GM12878 (cell line): ENCODE results near the gene TBCK. TPM values are rescaled to one million over a fixed set of nuclear protein-coding genes. Genes with fewer than 3 reads are reported as not detected.

Experiments
- ATAC-seq: fragments of 200-7000 bp; cut with Tn5 transposase; 3 replicates; pipeline ENCODE4 v1.9.1; 2020; ENCODE audit warnings: mild to moderate bottlenecking, moderate library complexity
- BruUV-seq: library from RNA; stranded (reverse); fragments of 400-500 nt; replicated peaks from 2 replicates; lab custom pipeline; 2021; lab: Mats Ljungman, UMichigan
- CTCF ChIA-PET: fragments of 300-600 bp; sonication (Branson Sonifier 250); formaldehyde crosslinking; extraction: SDS; loops from one replicate; lab custom pipeline; 2021; ENCODE audit warnings: inconsistent platforms; lab: Yijun Ruan, JAX
- POLR2A ChIA-PET: fragments of 350-600 bp; formaldehyde crosslinking; extraction: SDS; loops from one replicate; lab custom pipeline; 2021; ENCODE audit warnings: inconsistent platforms; lab: Charles Lee
- RAD21 ChIA-PET: fragments of 300-600 bp; sonication (Branson Sonifier 250); formaldehyde crosslinking; loops from one replicate; lab custom pipeline; 2023; ENCODE audit warnings: antibody characterized with exemption; ENCODE audit not compliant: unreplicated experiment; lab: Charles Lee
- SMC1A ChIA-PET: fragments of 300-600 bp; sonication (Branson Sonifier 250); formaldehyde crosslinking; loops from one replicate; lab custom pipeline; 2023; ENCODE audit not compliant: unreplicated experiment, uncharacterized antibody; lab: Charles Lee
- DNase-seq: peaks from one replicate; pipeline ENCODE4 v3.0.0-alpha.2; 2011; ENCODE audit warnings: low read depth, low spot score
- FAIRE-seq: peaks from 3 replicates; lab custom pipeline; 2011; peaks lifted over from hg19 to GRCh38; lab: Jason Lieb, UNC
- H2AFZ ChIP-seq: 2 replicates; pipeline ENCODE4 v1.6.0; 2011; ENCODE audit warnings: low read depth, low read length, control low read depth; ENCODE audit not compliant: control insufficient read depth
- H3K27ac ChIP-seq: 2 replicates; pipeline ENCODE4 v1.5.1; 2011; ENCODE audit warnings: control low read depth; ENCODE audit not compliant: control insufficient read depth, insufficient read depth
- H3K27me3 ChIP-seq, 2 experiments: replicated peaks in 1 of 2; 2 replicates each; pipeline versions ENCODE4 v1.6.0 to v1.6.1; 2011; ENCODE audit warnings: low read length in 1 of 2; ENCODE audit not compliant: control insufficient read depth in 2 of 2, insufficient read depth in 2 of 2
- H3K36me3 ChIP-seq, 2 experiments: 2 replicates each; pipeline ENCODE4 v1.5.1; 2011; ENCODE audit warnings: low read length in 1 of 2; ENCODE audit not compliant: control insufficient read depth in 2 of 2, insufficient read depth in 2 of 2
- H3K4me1 ChIP-seq: 2 replicates; pipeline ENCODE4 v1.6.1; 2011; ENCODE audit warnings: mild to moderate bottlenecking, low read length, moderate library complexity, mixed read lengths; ENCODE audit not compliant: control insufficient read depth, insufficient read depth
- H3K4me2 ChIP-seq: 2 replicates; pipeline ENCODE4 v1.6.0; 2011; ENCODE audit warnings: control low read depth; ENCODE audit not compliant: control insufficient read depth, insufficient read depth
- H3K4me3 ChIP-seq: fragments of 200-600 bp; sonication (generic); 2 replicates; pipeline ENCODE4 v1.5.1; 2016
- H3K79me2 ChIP-seq: 2 replicates; pipeline ENCODE4 v1.6.0; 2011; ENCODE audit warnings: low read length; ENCODE audit not compliant: control insufficient read depth, insufficient read depth
- H3K9ac ChIP-seq: 2 replicates; pipeline ENCODE4 v1.8.0; 2011; ENCODE audit warnings: low read length, control low read depth, mixed read lengths; ENCODE audit not compliant: control insufficient read depth, insufficient read depth
- H3K9me3 ChIP-seq: replicated peaks from 3 replicates; pipeline ENCODE4 v1.5.1; 2011; ENCODE audit warnings: mild to moderate bottlenecking, low read length; ENCODE audit not compliant: control insufficient read depth, insufficient read depth
- H4K20me1 ChIP-seq: 2 replicates; pipeline ENCODE4 v1.6.0; 2011; ENCODE audit not compliant: control insufficient read depth, insufficient read depth
- BCL3 ChIP-seq: IDR thresholded peaks from 2 replicates; pipeline ENCODE4 v1.6.1; 2011; ENCODE audit warnings: borderline replicate concordance, low read depth, mild to moderate bottlenecking, moderate library complexity, low read length; ENCODE audit not compliant: insufficient read depth, poor library complexity, severe bottlenecking
- BMI1 ChIP-seq: fragments of 450-650 bp; IDR thresholded peaks from 2 replicates; pipeline ENCODE4 v1.6.1; 2016; ENCODE audit warnings: mild to moderate bottlenecking, moderate library complexity, borderline replicate concordance
- CREB1 ChIP-seq: IDR thresholded peaks from 2 replicates; pipeline ENCODE4 v1.6.1; 2012; ENCODE audit warnings: low read depth, mild to moderate bottlenecking, inconsistent platforms
- EED ChIP-seq: sonication (generic); IDR thresholded peaks from 2 replicates; pipeline ENCODE4 v1.6.1; 2016; ENCODE audit warnings: antibody characterized with exemption, low read depth
- FOXK2 ChIP-seq: fragments of 450-650 bp; IDR thresholded peaks from 2 replicates; pipeline ENCODE4 v1.6.1; 2017; ENCODE audit warnings: mild to moderate bottlenecking, moderate library complexity
- HDAC2 ChIP-seq: fragments of 200-600 bp; sonication (generic); IDR thresholded peaks from 2 replicates; pipeline ENCODE4 v1.6.1; 2017
- KLF5 ChIP-seq: fragments of 450-650 bp; IDR thresholded peaks from 2 replicates; pipeline ENCODE4 v1.6.1; 2014; ENCODE audit warnings: mild to moderate bottlenecking; ENCODE audit not compliant: partially characterized antibody
- MXI1 ChIP-seq: fragments of 150-350 bp; IDR thresholded peaks from 2 replicates; pipeline ENCODE4 v1.6.1; 2011; ENCODE audit warnings: low read depth, mild to moderate bottlenecking, inconsistent platforms, low read length, improper control_type of control experiment
- MYB ChIP-seq: fragments of 150-350 bp; IDR thresholded peaks from 2 replicates; pipeline ENCODE4 v1.6.1; 2014; ENCODE audit warnings: mild to moderate bottlenecking, low read depth, low read length, borderline replicate concordance
- NFYA ChIP-seq: IDR thresholded peaks from 2 replicates; pipeline ENCODE4 v1.6.1; 2011; ENCODE audit warnings: low read depth, mild to moderate bottlenecking, low read length, improper control_type of control experiment, borderline replicate concordance
- PML ChIP-seq: IDR thresholded peaks from 2 replicates; pipeline ENCODE4 v1.6.1; 2012; ENCODE audit warnings: low read length, inconsistent platforms
- POLR2AphosphoS2 ChIP-seq: IDR thresholded peaks from 2 replicates; pipeline ENCODE4 v1.6.1; 2011; ENCODE audit warnings: low read depth, mild to moderate bottlenecking, low read length, improper control_type of control experiment, moderate library complexity
- RAD21 ChIP-seq: IDR thresholded peaks from 2 replicates; pipeline ENCODE4 v1.6.1; 2011; ENCODE audit warnings: mild to moderate bottlenecking, low read depth, low read length, moderate library complexity; ENCODE audit not compliant: insufficient read depth
- RAD51 ChIP-seq: fragments of 450-650 bp; IDR thresholded peaks from 2 replicates; pipeline ENCODE4 v1.6.1; 2016; ENCODE audit warnings: moderate library complexity, mild to moderate bottlenecking, inconsistent platforms
- RELA ChIP-seq: fragments of 450-650 bp; IDR thresholded peaks from 2 replicates; pipeline ENCODE4 v1.8.0; 2014; ENCODE audit warnings: borderline replicate concordance; ENCODE audit not compliant: partially characterized antibody
- TCF3 ChIP-seq: IDR thresholded peaks from 2 replicates; pipeline ENCODE4 v1.6.1; 2012; ENCODE audit warnings: low read depth, mild to moderate bottlenecking, low read length, borderline replicate concordance; ENCODE audit not compliant: insufficient read depth
- ZZZ3 ChIP-seq: IDR thresholded peaks from 2 replicates; pipeline ENCODE4 v1.6.1; 2011; ENCODE audit warnings: low read depth; ENCODE audit not compliant: control insufficient read depth, insufficient read length
- WGBS: methylation state at CpG from one replicate; pipeline ENCODE4 v1.1.6; 2016; ENCODE audit warnings: low lambda C conversion rate; ENCODE audit not compliant: insufficient replicate concordance, insufficient coverage; ENCODE audit errors: missing lambda C conversion rate; 5-methylcytosine and 5-hydroxymethylcytosine counted together
- in situ Hi-C: fragments of 300-500 bp; cut with MboI; formaldehyde crosslinking; loops from 9 replicates; pipeline ENCODE4 v1.14.3; 2018; ENCODE audit warnings: mixed read lengths
- intact Hi-C: fragments of 100-400 bp; cut with micrococcal nuclease; formaldehyde crosslinking; loops from one replicate; pipeline ENCODE4 v1.14.2; 2022; ENCODE audit not compliant: unreplicated experiment
- polyA plus RNA-seq, 11 experiments: library from polyadenylated mRNA; depleted of rRNA in 4 of 11; unstranded in 6 of 11; stranded (reverse) in 5 of 11; fragments of >200 nt; fragmentation: Nextera tagmentation in 4 of 11; fragmentation: Illumina TruSeq in 1 of 11; extraction: Ambion mirVana in 4 of 11; extraction: Trizol in 1 of 11; gene quantifications; 1 replicate in 1 of 11; 2 replicates in 10 of 11; pipeline versions ENCODE4 v1.2.1 to v1.2.3, GENCODE V29; 2011 to 2016; ENCODE audit warnings: inconsistent platforms in 2 of 11, missing spikeins in 2 of 11, low read depth in 1 of 11
- total RNA-seq, 4 experiments: library from RNA; depleted of rRNA in 3 of 4; stranded (reverse); fragments of >200 nt in 3 of 4; fragmentation: Illumina TruSeq in 1 of 4; extraction: Trizol in 1 of 4; gene quantifications; 2 replicates each; pipeline versions ENCODE4 v1.2.1 to v1.2.3, GENCODE V29; 2013 to 2021

The TBCK gene
- total and polyA plus RNA-seq, 10 of the 15 experiments (the other 5 are each of a cell fraction or from before 2014, with no cell fraction given): 4.1 to 30.3 (median 20.2) TPM

- CTCF ChIA-PET: no interaction called here
- ATAC-seq: no peak
- in situ Hi-C loops: no loop called here
Measured at GRCh38 chr4:106002994-106003393, 313.0 kb downstream of the TBCK start.

GRCh38 chr4:105998171-105999063, 317.6 kb downstream of the TBCK start:
- ChIA-PET SMC1A (interaction anchor here (0.7 kb wide), 1 partner anchor 1787 kb away, joined by 3 read pairs; no protein-coding TSS in a partner anchor), POLR2A (no interaction called here), RAD21 (no interaction called here), CTCF (interaction anchor here (1.2 kb wide), 1 partner anchor 11 kb away, joined by 3 read pairs; no protein-coding TSS in a partner anchor)
- Histone ChIP-seq H3K9me3 (no peaks in the 10 kb centered on the region), H3K4me3 (no peak overlapping the region), H3K27ac (no peak overlapping the region), H3K79me2 (no peaks in the 10 kb centered on the region), H3K27me3 (no peaks in the 10 kb centered on the region), H3K36me3 (no peaks in the 10 kb centered on the region), H3K4me2 (no peak overlapping the region), H2AFZ (no peak overlapping the region), H3K4me1 (no peaks in the 10 kb centered on the region), H4K20me1 (no peaks in the 10 kb centered on the region), H3K9ac (no peak overlapping the region)
- no peak for DNase-seq
- WGBS: 56% methylated on average over 7 of the region's 7 CpGs
- FAIRE-seq: no peak
- in situ Hi-C loops: no loop called here
- TF ChIP-seq RAD51 (no peak), EED (no peak), HDAC2 (no peak), BMI1 (no peak), BCL3 (no peak), RELA (no peak), MXI1 (no peak), PML (no peak), FOXK2 (no peak), KLF5 (no peak), TCF3 (no peak), CREB1 (no peak), ZZZ3 (no peak), POLR2AphosphoS2 (no peak)
- intact Hi-C loops: no loop called here
- BruUV-seq: no TSS peak
- ATAC-seq: no peak

More at GRCh38 chr4:106002994-106003393, 313.0 kb downstream of the TBCK start:
- Histone ChIP-seq H4K20me1 (no peaks in the 10 kb centered on the region), H3K27me3 (no peaks in the 10 kb centered on the region), H3K9me3 (no peaks in the 10 kb centered on the region), H3K9ac (no peak overlapping the region), H3K79me2 (no peaks in the 10 kb centered on the region), H3K4me3 (no peak overlapping the region), H3K36me3 (no peaks in the 10 kb centered on the region), H3K4me1 (no peaks in the 10 kb centered on the region), H3K27ac (no peak overlapping the region), H3K4me2 (no peak overlapping the region), H2AFZ (no peak overlapping the region)
- BruUV-seq: no TSS peak
- no peak for TF ChIP-seq MYB
- TF ChIP-seq RAD21: no peak
- no peak for TF ChIP-seq NFYA
- SMC1A ChIA-PET: no interaction called here
- 19% methylated on average over 2 of the region's 2 CpGs for whole genome bisulfite sequencing
- POLR2A ChIA-PET: no interaction called here
- RAD21 ChIA-PET: no interaction called here
- FAIRE-seq (no peak), DNase-seq (no peak)
- intact Hi-C loops: no loop called here
